Gastroesophageal sphincter (tissue), 4 donors: ENCODE results near the gene SMPD3. TPM values are rescaled to one million over a fixed set of nuclear protein-coding genes. Genes with fewer than 3 reads are reported as not detected.

ENCODE experiments used
- ATAC-seq: fragments of 150-250 bp; one replicate; pipeline ENCODE4 v1.9.1; 2016; ENCODE audit warnings: mild to moderate bottlenecking, moderate library complexity
- H3K27ac ChIP-seq, 4 donors: fragments of 200-600 bp; sonication (generic) in 3 of 4; 1 replicate in 3 of 4; 2 replicates in 1 of 4; pipeline ENCODE4 v1.5.1; 2016 to 2019
- H3K27me3 ChIP-seq: fragments of 200-600 bp; sonication (generic); one replicate; pipeline ENCODE4 v1.5.1; 2019
- H3K36me3 ChIP-seq, 2 donors: fragments of 200-600 bp; sonication (generic); one replicate each; pipeline ENCODE4 v1.5.1; 2019; ENCODE audit warnings: control low read depth in 1 of 2
- H3K4me1 ChIP-seq, 3 donors: fragments of 200-600 bp; sonication (generic); 1 replicate in 2 of 3; 2 replicates in 1 of 3; pipeline ENCODE4 v1.5.1; 2016 to 2019; ENCODE audit warnings: control low read depth in 2 of 3
- H3K4me3 ChIP-seq, 2 donors: fragments of 200-600 bp; sonication (generic); one replicate each; pipeline ENCODE4 v1.5.1; 2019; ENCODE audit warnings: mild to moderate bottlenecking in 1 of 2, moderate library complexity in 1 of 2
- H3K9me3 ChIP-seq, 3 donors: fragments of 200-600 bp; sonication (generic); one replicate each; pipeline ENCODE4 v1.5.1; 2017 to 2019; ENCODE audit warnings: control low read depth in 2 of 3
- EP300 ChIP-seq: sonication (generic); formaldehyde crosslinking; IDR thresholded peaks from one replicate; pipeline ENCODE4 v1.6.1; 2017; ENCODE audit warnings: antibody characterized with exemption, mild to moderate bottlenecking
- POLR2A ChIP-seq, 2 donors: fragments of 450-650 bp; IDR thresholded peaks; one replicate each; pipeline ENCODE4 v1.6.1; 2017; ENCODE audit warnings: antibody characterized with exemption in 2 of 2, mild to moderate bottlenecking in 2 of 2, moderate library complexity in 1 of 2
- POLR2AphosphoS5 ChIP-seq: sonication (generic); formaldehyde crosslinking; IDR thresholded peaks from one replicate; pipeline ENCODE4 v1.6.1; 2017; ENCODE audit warnings: antibody characterized with exemption
- WGBS, 2 donors: methylation state at CpG; one replicate each; pipeline ENCODE4 v1.1.5; 2018; ENCODE audit warnings: low coverage in 1 of 2; 5-methylcytosine and 5-hydroxymethylcytosine counted together
- total RNA-seq, 4 donors: library from RNA; depleted of rRNA; stranded (reverse); fragments of >200 nt; gene quantifications; one replicate each; pipeline ENCODE4 v1.1.0, GENCODE V29; 2016
- TF ChIP-seq, protein P1 (sequence below), 4 experiments: fragments of 200-600 bp in 2 of 4; fragments of 450-650 bp in 2 of 4; sonication (generic) in 1 of 4; IDR thresholded peaks; one replicate each; pipeline ENCODE4 v1.5.1; 2017 to 2019; ENCODE audit warnings: antibody characterized with exemption in 4 of 4, mild to moderate bottlenecking in 2 of 4, moderate library complexity in 2 of 4

The SMPD3 gene
- total RNA-seq, 4 donors from 2014 or later, result 0.08 to 0.94 (median 0.77) TPM; not detected in 1

DNA sequence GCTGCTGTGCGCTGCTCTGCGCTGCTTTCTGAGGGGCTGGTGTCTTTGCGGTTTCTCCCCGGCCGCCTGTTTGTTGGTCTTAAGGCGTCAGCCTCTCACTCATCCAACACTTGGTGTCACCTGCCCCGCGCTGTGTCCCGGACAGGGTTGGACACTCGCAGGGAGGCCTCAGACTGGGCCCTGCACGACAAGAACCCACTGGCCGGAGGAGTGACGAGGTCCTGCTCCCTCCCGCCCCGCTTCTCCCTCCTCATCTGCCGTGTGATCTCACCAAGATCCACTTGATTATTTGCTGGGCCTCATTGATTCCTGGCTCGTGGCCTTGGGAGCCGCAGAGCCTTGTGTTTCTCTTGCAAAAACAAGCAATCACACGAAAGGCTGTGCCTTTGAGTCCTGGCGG lies 80.9 kb downstream of the SMPD3 start:
- 60% methylated on average over 5 of the region's 20 CpGs; no CpG with 5 or more reads in 1 of the 2 donors for WGBS, 2 donors
- Histone ChIP-seq H3K36me3 (no peaks in the 10 kb centered on the region), H3K27me3 (peaks cover 56% of the 10 kb centered on the region), H3K9me3 (no peaks in the 10 kb centered on the region), H3K27ac (no peak overlapping the region), H3K4me3 (no peak overlapping the region), H3K4me1 (no peaks in the 10 kb centered on the region)
- TF ChIP-seq EP300, result no peak
- no peak for TF ChIP-seq POLR2AphosphoS5
- TF ChIP-seq, protein P1, sequence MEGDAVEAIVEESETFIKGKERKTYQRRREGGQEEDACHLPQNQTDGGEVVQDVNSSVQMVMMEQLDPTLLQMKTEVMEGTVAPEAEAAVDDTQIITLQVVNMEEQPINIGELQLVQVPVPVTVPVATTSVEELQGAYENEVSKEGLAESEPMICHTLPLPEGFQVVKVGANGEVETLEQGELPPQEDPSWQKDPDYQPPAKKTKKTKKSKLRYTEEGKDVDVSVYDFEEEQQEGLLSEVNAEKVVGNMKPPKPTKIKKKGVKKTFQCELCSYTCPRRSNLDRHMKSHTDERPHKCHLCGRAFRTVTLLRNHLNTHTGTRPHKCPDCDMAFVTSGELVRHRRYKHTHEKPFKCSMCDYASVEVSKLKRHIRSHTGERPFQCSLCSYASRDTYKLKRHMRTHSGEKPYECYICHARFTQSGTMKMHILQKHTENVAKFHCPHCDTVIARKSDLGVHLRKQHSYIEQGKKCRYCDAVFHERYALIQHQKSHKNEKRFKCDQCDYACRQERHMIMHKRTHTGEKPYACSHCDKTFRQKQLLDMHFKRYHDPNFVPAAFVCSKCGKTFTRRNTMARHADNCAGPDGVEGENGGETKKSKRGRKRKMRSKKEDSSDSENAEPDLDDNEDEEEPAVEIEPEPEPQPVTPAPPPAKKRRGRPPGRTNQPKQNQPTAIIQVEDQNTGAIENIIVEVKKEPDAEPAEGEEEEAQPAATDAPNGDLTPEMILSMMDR (IDR thresholded peaks at IDR 0.05), result no peak
- TF ChIP-seq POLR2A (IDR thresholded peaks at IDR 0.05), result no peak
- no peak for ATAC-seq

DNA sequence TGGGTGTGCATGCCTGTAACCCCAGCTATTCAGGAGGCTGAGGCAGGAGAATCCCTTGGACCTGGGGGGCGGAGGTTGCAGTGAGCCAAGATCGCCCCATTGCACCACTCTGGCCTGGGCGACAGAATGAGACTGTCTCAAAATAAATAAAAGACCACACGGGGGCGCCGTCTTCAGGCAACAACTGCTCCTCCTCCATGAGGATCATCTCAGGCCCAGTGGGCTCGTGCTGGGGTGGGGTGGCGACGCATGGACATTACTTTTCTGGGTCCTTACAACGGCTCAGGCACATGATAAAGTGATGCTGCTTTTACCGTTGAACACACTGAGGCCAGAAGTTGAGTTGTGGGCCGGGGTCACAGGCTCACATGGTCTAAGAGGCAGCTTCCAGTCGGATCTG lies 81.3 kb downstream of the SMPD3 start:
- Histone ChIP-seq H3K27me3 (peaks cover 56% of the 10 kb centered on the region), H3K36me3 (no peaks in the 10 kb centered on the region), H3K9me3 (no peaks in the 10 kb centered on the region), H3K4me3 (no peak overlapping the region), H3K27ac (no peak overlapping the region), H3K4me1 (no peaks in the 10 kb centered on the region)
- no peak for TF ChIP-seq POLR2AphosphoS5
- TF ChIP-seq, protein P1 (IDR thresholded peaks at IDR 0.05), result peak in 2 of 4 experiments; percentile 15 to 34
- TF ChIP-seq EP300, result no peak
- TF ChIP-seq POLR2A (IDR thresholded peaks at IDR 0.05), result no peak
- WGBS, 2 donors, result 3 to 55% methylated on average over 5 of the region's 13 CpGs
- no peak for ATAC-seq

DNA sequence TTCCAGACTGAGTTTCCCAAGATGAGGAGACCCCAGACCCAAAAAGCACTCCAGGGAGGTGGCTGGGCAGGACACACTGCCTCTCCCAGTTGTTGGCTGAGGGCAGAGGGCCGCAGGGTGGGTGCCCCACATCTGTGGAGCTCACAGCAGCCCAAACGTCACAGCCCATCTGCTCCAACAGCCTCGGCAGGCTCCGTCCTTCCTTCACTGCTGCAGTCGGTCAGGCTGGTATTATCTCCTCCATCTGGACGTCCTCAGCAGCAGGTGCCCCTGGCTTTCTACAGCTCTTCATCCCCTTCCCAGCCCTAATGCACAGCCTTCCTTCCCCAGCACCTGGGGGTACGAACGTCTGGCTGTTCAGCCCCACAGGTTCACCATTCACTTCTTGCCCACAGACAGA lies 82.2 kb downstream of the SMPD3 start:
- no peaks in the 10 kb centered on the region for H3K9me3 ChIP-seq
- no peak for TF ChIP-seq POLR2AphosphoS5
- TF ChIP-seq POLR2A (IDR thresholded peaks at IDR 0.05), result no peak
- TF ChIP-seq, protein P1 (IDR thresholded peaks at IDR 0.05), result no peak
- no peak for TF ChIP-seq EP300
- WGBS, 2 donors, result no CpG with 5 or more reads among the region's 8 CpGs
- H3K27ac ChIP-seq, result no peak overlapping the region
- peaks cover 56% of the 10 kb centered on the region for H3K27me3 ChIP-seq
- H3K4me3 ChIP-seq, result no peak overlapping the region
- no peak for ATAC-seq
- peaks cover 0 to 6% (median 0%) of the 10 kb centered on the region in 3 donors for H3K4me1 ChIP-seq
- H3K36me3 ChIP-seq, result no peaks in the 10 kb centered on the region

DNA sequence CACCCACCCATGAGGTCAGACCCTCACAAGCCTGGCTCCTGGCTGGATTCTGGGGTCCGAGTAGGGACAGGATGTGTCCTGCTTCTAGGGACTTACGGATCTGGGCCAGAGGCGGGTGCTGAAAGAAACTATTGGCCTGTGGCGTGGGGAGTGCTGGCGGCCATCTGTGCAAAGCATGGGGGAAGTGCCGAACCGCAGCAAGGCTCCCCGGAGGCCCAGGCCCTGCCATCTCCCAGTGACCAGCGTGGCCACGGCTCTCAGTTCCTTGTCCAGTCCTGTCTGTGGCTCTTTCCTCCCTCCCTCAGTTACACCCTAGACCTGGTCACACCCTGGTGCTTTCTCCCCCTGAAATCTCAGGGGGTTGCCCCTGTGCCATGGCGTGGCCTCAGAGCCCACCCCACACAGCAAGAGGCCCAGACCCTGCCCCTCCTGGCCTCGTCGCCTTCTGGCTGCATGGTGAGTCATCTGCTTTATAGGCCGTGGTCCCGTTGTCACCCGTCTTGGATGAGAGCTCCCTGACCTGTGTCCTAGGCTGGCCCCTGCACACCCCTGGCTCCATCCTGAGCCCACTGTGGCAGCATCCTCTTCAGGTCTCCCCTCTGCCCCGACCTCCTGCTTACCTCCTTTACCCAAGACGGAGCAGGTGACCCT lies 83.0 kb downstream of the SMPD3 start:
- peaks cover 56% of the 10 kb centered on the region for H3K27me3 ChIP-seq
- no peak overlapping the region for H3K4me3 ChIP-seq
- H3K9me3 ChIP-seq, result no peaks in the 10 kb centered on the region
- no peak for ATAC-seq
- H3K4me1 ChIP-seq, result peaks cover 0 to 6% (median 0%) of the 10 kb centered on the region in 3 donors
- H3K27ac ChIP-seq, result no peak overlapping the region
- H3K36me3 ChIP-seq, result peaks cover 0 to 4% of the 10 kb centered on the region in 2 donors
- WGBS, 2 donors, result 51 to 79% methylated on average over 3 to 6 of the region's 18 CpGs
- TF ChIP-seq EP300 (no peak), POLR2AphosphoS5 (no peak)
- TF ChIP-seq, protein P1 (IDR thresholded peaks at IDR 0.05), result no peak

DNA sequence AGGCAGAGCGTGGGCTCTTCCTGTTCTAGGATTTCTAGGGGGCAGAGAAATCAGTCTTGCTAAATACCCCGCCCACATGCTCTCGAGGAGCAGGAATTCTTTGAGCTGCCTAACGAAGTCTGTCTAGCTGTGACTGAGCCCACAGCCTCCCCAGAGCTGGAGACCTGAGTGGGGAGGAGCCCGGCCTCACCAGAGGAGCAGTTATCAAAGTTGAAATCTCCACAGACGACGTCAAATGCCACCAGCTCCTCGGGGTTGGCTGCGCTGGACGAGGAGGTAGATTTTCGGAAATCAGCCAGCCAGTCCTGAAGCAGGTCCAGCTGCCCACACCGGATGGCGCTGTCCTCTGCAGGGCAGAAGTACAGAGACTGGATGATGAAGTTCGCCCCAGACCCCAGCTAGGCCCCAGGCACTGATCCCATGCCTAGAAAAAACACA lies 83.7 kb downstream of the SMPD3 start:
- TF ChIP-seq, protein P1 (IDR thresholded peaks at IDR 0.05), result no peak
- TF ChIP-seq POLR2A (IDR thresholded peaks at IDR 0.05) (no peak), POLR2AphosphoS5 (no peak), EP300 (no peak)
- H3K4me1 ChIP-seq, result peaks cover 0 to 6% (median 0%) of the 10 kb centered on the region in 3 donors
- H3K27ac ChIP-seq, result no peak overlapping the region
- H3K4me3 ChIP-seq, result no peak overlapping the region
- ATAC-seq, result no peak
- peaks cover 56% of the 10 kb centered on the region for H3K27me3 ChIP-seq
- peaks cover 0 to 9% of the 10 kb centered on the region in 2 donors for H3K36me3 ChIP-seq
- no peaks in the 10 kb centered on the region for H3K9me3 ChIP-seq
- 44 to 45% methylated on average over 3 to 9 of the region's 14 CpGs for WGBS, 2 donors
